Skeletal muscle tissue (tissue), 4 donors: ENCODE results near the gene ATE1. TPM values are rescaled to one million over a fixed set of nuclear protein-coding genes. Genes with fewer than 3 reads are reported as not detected.

Experiments used
- H3K27ac ChIP-seq: one replicate; pipeline ENCODE4 v1.7.0; 2013; ENCODE audit warnings: mild to moderate bottlenecking, low read depth, low read length, inconsistent platforms
- H3K27me3 ChIP-seq, 3 donors: one replicate each; pipeline ENCODE4 v1.7.0; 2013; ENCODE audit warnings: low read length in 3 of 3; ENCODE audit not compliant: control insufficient read depth in 3 of 3, insufficient read depth in 3 of 3
- H3K36me3 ChIP-seq, 3 donors: one replicate each; pipeline ENCODE4 v1.7.0; 2013; ENCODE audit warnings: low read length in 3 of 3; ENCODE audit not compliant: control insufficient read depth in 3 of 3, insufficient read depth in 3 of 3
- H3K4me1 ChIP-seq, 3 donors: one replicate each; pipeline ENCODE4 v1.7.0; 2013; ENCODE audit warnings: low read length in 3 of 3, mild to moderate bottlenecking in 3 of 3; ENCODE audit not compliant: control insufficient read depth in 3 of 3, insufficient read depth in 3 of 3
- H3K4me3 ChIP-seq, 3 donors: one replicate each; pipeline ENCODE4 v1.7.0; 2013; ENCODE audit warnings: low read length in 3 of 3
- H3K9ac ChIP-seq, 3 donors: one replicate each; pipeline ENCODE4 v1.7.0; 2013; ENCODE audit warnings: low read length in 3 of 3, mild to moderate bottlenecking in 3 of 3, moderate library complexity in 2 of 3, low read depth in 1 of 3
- H3K9me3 ChIP-seq, 3 donors: one replicate each; pipeline ENCODE4 v1.7.0; 2013; ENCODE audit warnings: low read length in 3 of 3; ENCODE audit not compliant: control insufficient read depth in 3 of 3
- total RNA-seq: library from RNA; depleted of rRNA; stranded (reverse); fragments of >200 nt; gene quantifications from one replicate; pipeline ENCODE4 v1.2.3, GENCODE V29; 2014
- donor health status: Osteomylitis.

ATE1 gene
- total RNA-seq, 1 donor from 2014 or later, result 30.3 TPM

DNA sequence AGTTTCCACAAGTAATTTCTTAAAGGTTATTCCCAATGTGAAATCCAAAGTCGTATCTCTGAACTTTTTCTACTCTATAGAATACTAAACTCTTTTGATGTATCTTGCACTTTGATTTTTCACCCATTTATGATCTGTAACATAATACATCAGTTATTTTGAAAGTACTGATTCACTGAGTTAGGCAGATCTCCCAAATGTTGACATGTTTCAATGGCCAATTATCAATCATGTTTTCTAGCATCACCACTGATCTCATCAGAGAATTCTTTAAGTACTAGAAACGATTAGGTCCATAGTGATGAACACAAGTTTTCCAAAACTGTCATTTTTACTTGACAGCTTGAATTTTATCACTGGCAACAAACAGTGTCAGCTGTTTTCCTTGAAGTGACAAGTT is 119.0 kb downstream of the ATE1 start:
- Histone ChIP-seq H3K4me1 (peaks cover 0 to 8% (median 4%) of the 10 kb centered on the region in 3 donors), H3K27me3 (no peaks in the 10 kb centered on the region), H3K36me3 (peaks cover 0 to 6% (median 0%) of the 10 kb centered on the region in 3 donors), H3K27ac (no peak overlapping the region), H3K4me3 (no peak overlapping the region), H3K9ac (no peak overlapping the region), H3K9me3 (no peaks in the 10 kb centered on the region)

- Histone ChIP-seq H3K36me3 (peaks cover 0 to 6% (median 0%) of the 10 kb centered on the region in 3 donors), H3K4me1 (no peaks in the 10 kb centered on the region), H3K9me3 (no peaks in the 10 kb centered on the region), H3K4me3 (no peak overlapping the region), H3K27ac (no peak overlapping the region), H3K9ac (no peak overlapping the region), H3K27me3 (no peaks in the 10 kb centered on the region)
Observed at GRCh38 chr10:121804460-121804859, 123.4 kb downstream of the ATE1 start.

GRCh38 chr10:121803611-121804010 is 124.2 kb downstream of the ATE1 start:
- peaks cover 0 to 6% (median 0%) of the 10 kb centered on the region in 3 donors for H3K36me3 ChIP-seq
- H3K9me3 ChIP-seq, result no peaks in the 10 kb centered on the region
- H3K27me3 ChIP-seq, result no peaks in the 10 kb centered on the region
- H3K9ac ChIP-seq, result no peak overlapping the region
- no peaks in the 10 kb centered on the region for H3K4me1 ChIP-seq
- no peak overlapping the region for H3K27ac ChIP-seq
- H3K4me3 ChIP-seq, result no peak overlapping the region

GRCh38 chr10:121800831-121801230 is 127.0 kb downstream of the ATE1 start:
- no peak overlapping the region for H3K9ac ChIP-seq
- no peak overlapping the region for H3K27ac ChIP-seq
- no peaks in the 10 kb centered on the region for H3K36me3 ChIP-seq

GRCh38 chr10:121800146-121800545 is 127.7 kb downstream of the ATE1 start:
- no peak overlapping the region for H3K27ac ChIP-seq

More at GRCh38 chr10:121800831-121801230, 127.0 kb downstream of the ATE1 start:
- H3K4me3 ChIP-seq, result no peak overlapping the region
- no peaks in the 10 kb centered on the region for H3K9me3 ChIP-seq
- no peaks in the 10 kb centered on the region for H3K27me3 ChIP-seq
- no peaks in the 10 kb centered on the region for H3K4me1 ChIP-seq

GRCh38 chr10:121797490-121797889 is 130.3 kb downstream of the ATE1 start:
- no peaks in the 10 kb centered on the region for H3K9me3 ChIP-seq
- H3K4me3 ChIP-seq, result no peak overlapping the region
- no peak overlapping the region for H3K27ac ChIP-seq
- H3K27me3 ChIP-seq, result no peaks in the 10 kb centered on the region
- H3K4me1 ChIP-seq, result no peaks in the 10 kb centered on the region
- H3K36me3 ChIP-seq, result no peaks in the 10 kb centered on the region
- H3K9ac ChIP-seq, result no peak overlapping the region

More at GRCh38 chr10:121800146-121800545, 127.7 kb downstream of the ATE1 start:
- Histone ChIP-seq H3K27me3 (no peaks in the 10 kb centered on the region), H3K4me3 (no peak overlapping the region), H3K9me3 (no peaks in the 10 kb centered on the region), H3K4me1 (no peaks in the 10 kb centered on the region), H3K9ac (no peak overlapping the region), H3K36me3 (no peaks in the 10 kb centered on the region)

GRCh38 chr10:121796342-121796741 is 131.5 kb downstream of the ATE1 start:
- Histone ChIP-seq H3K27me3 (no peaks in the 10 kb centered on the region), H3K4me3 (no peak overlapping the region), H3K9ac (no peak overlapping the region), H3K36me3 (no peaks in the 10 kb centered on the region), H3K9me3 (no peaks in the 10 kb centered on the region), H3K27ac (no peak overlapping the region), H3K4me1 (no peaks in the 10 kb centered on the region)

DNA sequence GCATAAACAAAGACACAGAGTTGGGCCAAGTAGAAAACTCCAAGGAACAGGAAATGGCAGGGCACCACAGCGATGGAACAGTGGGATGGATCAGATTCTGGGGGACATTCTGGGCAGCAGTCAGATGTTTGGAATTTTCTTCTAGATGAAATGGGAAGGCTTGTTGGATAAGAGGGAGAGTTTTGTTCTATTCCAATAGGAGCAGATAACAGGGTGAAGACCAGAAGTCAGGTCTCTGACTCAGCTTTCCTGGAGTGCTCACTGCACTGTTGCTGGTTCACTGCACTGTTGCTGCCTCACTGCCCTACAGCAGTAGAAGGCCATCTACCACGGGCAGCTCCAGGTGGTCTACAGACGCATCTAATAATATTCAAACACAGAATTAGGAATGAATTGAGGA is 135.6 kb downstream of the ATE1 start:
- Histone ChIP-seq H3K27ac (no peak overlapping the region), H3K27me3 (no peaks in the 10 kb centered on the region), H3K4me1 (no peaks in the 10 kb centered on the region), H3K4me3 (no peak overlapping the region), H3K36me3 (peaks cover 0 to 20% (median 9%) of the 10 kb centered on the region in 3 donors), H3K9ac (no peak overlapping the region), H3K9me3 (no peaks in the 10 kb centered on the region)

GRCh38 chr10:121791761-121792160 is 136.1 kb downstream of the ATE1 start:
- Histone ChIP-seq H3K36me3 (peaks cover 0 to 20% (median 9%) of the 10 kb centered on the region in 3 donors), H3K4me1 (no peaks in the 10 kb centered on the region), H3K27ac (no peak overlapping the region), H3K27me3 (no peaks in the 10 kb centered on the region), H3K9ac (no peak overlapping the region), H3K4me3 (no peak overlapping the region), H3K9me3 (no peaks in the 10 kb centered on the region)

GRCh38 chr10:121788717-121789116 is 139.1 kb downstream of the ATE1 start:
- H3K36me3 ChIP-seq, result peaks cover 0 to 20% (median 9%) of the 10 kb centered on the region in 3 donors
- H3K27ac ChIP-seq, result no peak overlapping the region
- no peaks in the 10 kb centered on the region for H3K27me3 ChIP-seq
- no peak overlapping the region for H3K4me3 ChIP-seq
- no peak overlapping the region for H3K9ac ChIP-seq
- no peaks in the 10 kb centered on the region for H3K9me3 ChIP-seq
- no peaks in the 10 kb centered on the region for H3K4me1 ChIP-seq
